ENCODE measurements around the gene IQGAP3.

The IQGAP3 gene

GRCh38 chr1:156551066-156551643 lies 21.2 kb downstream of the IQGAP3 start:
- no peak for DNase-seq (ENCODE audit: low spot score)
- Mint-ChIP-seq H3K4me1 (ENCODE audit: low read depth) (peaks cover 2% of the 10 kb centered on the region), H3K36me3 (ENCODE audit: low read depth) (peaks cover 10% of the 10 kb centered on the region), H3K27me3 (ENCODE audit: low read depth) (no peaks in the 10 kb centered on the region), H3K9me3 (no peaks in the 10 kb centered on the region), H3K4me3 (no peak overlapping the region), H3K27ac (no peak overlapping the region)

- H3K36me3 Mint-ChIP-seq (ENCODE audit: low read depth): peaks cover 9% of the 10 kb centered on the region
- H3K4me1 Mint-ChIP-seq (ENCODE audit: low read depth): peaks cover 2% of the 10 kb centered on the region
- no peak for DNase-seq (ENCODE audit: low spot score)
- no peak overlapping the region for H3K4me3 Mint-ChIP-seq
- H3K27me3 Mint-ChIP-seq (ENCODE audit: low read depth): no peaks in the 10 kb centered on the region
- no peak overlapping the region for H3K27ac Mint-ChIP-seq
- H3K9me3 Mint-ChIP-seq: no peaks in the 10 kb centered on the region
Measured at GRCh38 chr1:156550346-156550745, 22.0 kb downstream of the IQGAP3 start.

GRCh38 chr1:156549831-156550230 lies 22.5 kb downstream of the IQGAP3 start:
- Mint-ChIP-seq H3K9me3 (no peaks in the 10 kb centered on the region), H3K4me1 (ENCODE audit: low read depth) (peaks cover 2% of the 10 kb centered on the region), H3K36me3 (ENCODE audit: low read depth) (peaks cover 9% of the 10 kb centered on the region), H3K27me3 (ENCODE audit: low read depth) (no peaks in the 10 kb centered on the region), H3K4me3 (no peak overlapping the region), H3K27ac (no peak overlapping the region)
- DNase-seq (ENCODE audit: low spot score): no peak

GRCh38 chr1:156549390-156549789 lies 23.0 kb downstream of the IQGAP3 start:
- Mint-ChIP-seq H3K27me3 (ENCODE audit: low read depth) (no peaks in the 10 kb centered on the region), H3K36me3 (ENCODE audit: low read depth) (peaks cover 9% of the 10 kb centered on the region), H3K4me1 (ENCODE audit: low read depth) (peaks cover 4% of the 10 kb centered on the region), H3K4me3 (no peak overlapping the region), H3K27ac (no peak overlapping the region), H3K9me3 (no peaks in the 10 kb centered on the region)
- DNase-seq (ENCODE audit: low spot score): no peak

- Mint-ChIP-seq H3K36me3 (ENCODE audit: low read depth) (peaks cover 5% of the 10 kb centered on the region), H3K9me3 (no peaks in the 10 kb centered on the region), H3K27ac (no peak overlapping the region), H3K4me3 (no peak overlapping the region), H3K4me1 (ENCODE audit: low read depth) (peaks cover 2% of the 10 kb centered on the region), H3K27me3 (ENCODE audit: low read depth) (no peaks in the 10 kb centered on the region)
- DNase-seq (ENCODE audit: low spot score): no peak
Measured at GRCh38 chr1:156547982-156548381, 24.4 kb downstream of the IQGAP3 start.

- no peak overlapping the region for H3K27ac Mint-ChIP-seq
- H3K9me3 Mint-ChIP-seq: no peaks in the 10 kb centered on the region
- H3K27me3 Mint-ChIP-seq (ENCODE audit: low read depth): no peaks in the 10 kb centered on the region
- DNase-seq (ENCODE audit: low spot score): no peak
- peaks cover 3% of the 10 kb centered on the region for H3K36me3 Mint-ChIP-seq (ENCODE audit: low read depth)
- peaks cover 2% of the 10 kb centered on the region for H3K4me1 Mint-ChIP-seq (ENCODE audit: low read depth)
- no peak overlapping the region for H3K4me3 Mint-ChIP-seq
Measured at GRCh38 chr1:156547434-156547833, 24.9 kb downstream of the IQGAP3 start.

GRCh38 chr1:156546267-156546666 lies 26.1 kb downstream of the IQGAP3 start:
- H3K4me1 Mint-ChIP-seq (ENCODE audit: low read depth): peaks cover 2% of the 10 kb centered on the region
- no peak for DNase-seq (ENCODE audit: low spot score)
- no peak overlapping the region for H3K4me3 Mint-ChIP-seq
- no peaks in the 10 kb centered on the region for H3K9me3 Mint-ChIP-seq
- no peak overlapping the region for H3K27ac Mint-ChIP-seq
- H3K36me3 Mint-ChIP-seq (ENCODE audit: low read depth): peaks cover 2% of the 10 kb centered on the region
- no peaks in the 10 kb centered on the region for H3K27me3 Mint-ChIP-seq (ENCODE audit: low read depth)

- DNase-seq (ENCODE audit: low spot score): no peak
- H3K4me1 Mint-ChIP-seq (ENCODE audit: low read depth): peaks cover 2% of the 10 kb centered on the region
- H3K27me3 Mint-ChIP-seq (ENCODE audit: low read depth): no peaks in the 10 kb centered on the region
- no peak overlapping the region for H3K4me3 Mint-ChIP-seq
- no peaks in the 10 kb centered on the region for H3K9me3 Mint-ChIP-seq
- H3K36me3 Mint-ChIP-seq (ENCODE audit: low read depth): peaks cover 2% of the 10 kb centered on the region
- no peak overlapping the region for H3K27ac Mint-ChIP-seq
Measured at GRCh38 chr1:156544592-156545102, 27.7 kb downstream of the IQGAP3 start.

- Mint-ChIP-seq H3K4me1 (ENCODE audit: low read depth) (peaks cover 8% of the 10 kb centered on the region), H3K4me3 (no peak overlapping the region), H3K9me3 (no peaks in the 10 kb centered on the region), H3K27me3 (ENCODE audit: low read depth) (no peaks in the 10 kb centered on the region), H3K36me3 (ENCODE audit: low read depth) (peaks cover 13% of the 10 kb centered on the region), H3K27ac (no peak overlapping the region)
- DNase-seq (ENCODE audit: low spot score): no peak
Measured at GRCh38 chr1:156543066-156543465, 29.3 kb downstream of the IQGAP3 start.

GRCh38 chr1:156540955-156541354 lies 31.4 kb downstream of the IQGAP3 start:
- no peak for DNase-seq (ENCODE audit: low spot score)
- Mint-ChIP-seq H3K36me3 (ENCODE audit: low read depth) (peaks cover 15% of the 10 kb centered on the region), H3K9me3 (no peaks in the 10 kb centered on the region), H3K4me1 (ENCODE audit: low read depth) (peaks cover 8% of the 10 kb centered on the region), H3K27ac (no peak overlapping the region), H3K4me3 (no peak overlapping the region), H3K27me3 (ENCODE audit: low read depth) (no peaks in the 10 kb centered on the region)

GRCh38 chr1:156539818-156540355 lies 32.5 kb downstream of the IQGAP3 start:
- Mint-ChIP-seq H3K27me3 (ENCODE audit: low read depth) (no peaks in the 10 kb centered on the region), H3K27ac (no peak overlapping the region), H3K36me3 (ENCODE audit: low read depth) (peaks cover 17% of the 10 kb centered on the region), H3K4me1 (ENCODE audit: low read depth) (peaks cover 8% of the 10 kb centered on the region), H3K4me3 (no peak overlapping the region), H3K9me3 (no peaks in the 10 kb centered on the region)
- no peak for DNase-seq (ENCODE audit: low spot score)

- Mint-ChIP-seq H3K4me3 (no peak overlapping the region), H3K4me1 (ENCODE audit: low read depth) (peaks cover 6% of the 10 kb centered on the region), H3K36me3 (ENCODE audit: low read depth) (peaks cover 20% of the 10 kb centered on the region), H3K27ac (no peak overlapping the region), H3K9me3 (no peaks in the 10 kb centered on the region), H3K27me3 (ENCODE audit: low read depth) (no peaks in the 10 kb centered on the region)
- no peak for DNase-seq (ENCODE audit: low spot score)
Measured at GRCh38 chr1:156538711-156539440, 33.5 kb downstream of the IQGAP3 start.

- DNase-seq (ENCODE audit: low spot score): no peak
- Mint-ChIP-seq H3K9me3 (no peaks in the 10 kb centered on the region), H3K27me3 (ENCODE audit: low read depth) (no peaks in the 10 kb centered on the region), H3K4me3 (no peak overlapping the region), H3K27ac (no peak overlapping the region), H3K36me3 (ENCODE audit: low read depth) (peaks cover 21% of the 10 kb centered on the region), H3K4me1 (ENCODE audit: low read depth) (peaks cover 6% of the 10 kb centered on the region)
Measured at GRCh38 chr1:156537027-156537426, 35.3 kb downstream of the IQGAP3 start.

- no peak overlapping the region for H3K4me3 Mint-ChIP-seq
- no peaks in the 10 kb centered on the region for H3K27me3 Mint-ChIP-seq (ENCODE audit: low read depth)
- no peak for DNase-seq (ENCODE audit: low spot score)
- H3K4me1 Mint-ChIP-seq (ENCODE audit: low read depth): peaks cover 6% of the 10 kb centered on the region
- peaks cover 24% of the 10 kb centered on the region for H3K36me3 Mint-ChIP-seq (ENCODE audit: low read depth)
- no peaks in the 10 kb centered on the region for H3K9me3 Mint-ChIP-seq
- H3K27ac Mint-ChIP-seq: no peak overlapping the region
Measured at GRCh38 chr1:156534424-156535060, 37.8 kb downstream of the IQGAP3 start.
